NCI-H2029 (cell line): Measurements from ENCODE around the gene CMPK2.

Experiments
- DNase-seq: peaks from one replicate; lab custom pipeline; 2025; lab: John Stamatoyannopoulos, UW

CMPK2 gene

DNA sequence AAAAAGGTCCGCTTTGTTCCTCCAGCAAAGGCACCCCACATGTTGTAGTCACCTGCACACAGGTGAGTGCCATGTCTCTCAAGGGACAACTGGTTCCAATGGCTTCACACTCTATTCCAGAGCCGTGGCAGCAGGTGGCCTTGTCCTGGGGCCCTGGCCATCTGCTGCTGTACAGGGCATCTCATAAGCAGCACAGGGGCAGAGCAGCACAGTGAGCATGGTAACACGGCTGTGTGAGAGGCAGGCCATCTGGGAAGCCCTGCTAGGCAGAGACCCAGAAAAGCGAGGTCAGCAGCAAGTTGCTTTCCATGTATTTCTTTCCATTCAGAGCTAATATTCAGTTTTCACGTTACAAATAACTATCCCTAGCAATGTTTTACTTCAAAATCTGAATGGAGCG lies 54.7 kb downstream of the CMPK2 start:
- DNase-seq: no peak

DNA sequence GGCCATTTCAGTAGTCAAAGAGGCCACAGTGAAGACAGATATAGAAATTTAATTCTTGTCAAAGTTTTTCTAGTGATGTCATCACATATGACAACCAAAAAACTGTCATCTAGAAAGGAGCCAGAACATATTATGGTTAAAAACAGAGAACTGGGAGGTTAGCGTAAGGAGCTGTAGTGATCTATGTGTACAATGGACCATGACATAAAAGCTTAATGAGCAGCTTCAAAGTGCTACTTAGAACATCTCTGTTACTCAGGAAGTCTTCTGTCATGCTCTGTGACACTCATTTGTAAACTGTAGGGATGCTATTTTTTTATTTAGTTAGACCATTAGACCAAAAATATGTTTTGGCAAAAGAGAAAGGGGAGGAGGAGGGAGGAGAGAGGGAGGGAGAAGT lies 57.3 kb downstream of the CMPK2 start:
- no peak for DNase-seq

DNA sequence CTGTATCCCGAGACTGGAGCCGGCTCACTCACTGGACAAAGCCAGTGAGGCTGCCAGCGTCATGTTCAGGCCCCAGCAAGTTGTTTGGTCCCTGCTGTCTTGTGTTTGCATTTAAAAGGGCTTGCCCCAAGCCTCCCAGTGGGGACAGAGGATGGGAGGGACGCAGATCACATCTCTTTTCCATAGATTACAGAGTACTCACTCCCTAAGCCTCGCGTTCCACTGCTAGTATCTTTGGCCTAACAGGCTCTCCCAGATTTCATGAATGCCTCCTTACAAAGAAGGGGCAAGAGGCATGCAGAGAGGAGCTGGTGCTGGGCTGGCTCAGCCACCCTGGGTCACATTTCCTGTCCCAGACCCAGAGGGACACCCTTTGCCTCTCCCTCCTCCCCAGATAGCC lies 59.1 kb downstream of the CMPK2 start:
- no peak for DNase-seq

DNA sequence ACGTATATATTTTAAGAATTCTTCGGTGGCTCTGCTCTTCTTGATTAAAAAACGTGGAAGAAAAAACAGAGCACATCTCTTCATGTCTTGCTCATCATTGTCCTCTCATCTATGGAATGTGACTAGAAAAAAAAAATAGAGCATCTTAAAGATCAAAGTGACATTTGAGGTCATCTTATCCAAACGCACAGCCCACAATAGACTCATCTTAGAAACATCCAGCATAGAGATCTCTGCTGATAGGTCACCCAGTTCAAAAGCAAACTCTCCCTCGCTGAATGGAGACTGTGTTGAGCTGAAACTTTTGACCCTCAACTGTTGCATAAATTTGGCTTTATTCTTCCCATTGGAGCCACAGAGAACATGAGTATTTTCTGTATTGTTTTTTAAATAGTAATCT lies 65.2 kb downstream of the CMPK2 start:
- DNase-seq: no peak
